Measurements from ENCODE around the gene ARFRP1.

ARFRP1 gene

DNA sequence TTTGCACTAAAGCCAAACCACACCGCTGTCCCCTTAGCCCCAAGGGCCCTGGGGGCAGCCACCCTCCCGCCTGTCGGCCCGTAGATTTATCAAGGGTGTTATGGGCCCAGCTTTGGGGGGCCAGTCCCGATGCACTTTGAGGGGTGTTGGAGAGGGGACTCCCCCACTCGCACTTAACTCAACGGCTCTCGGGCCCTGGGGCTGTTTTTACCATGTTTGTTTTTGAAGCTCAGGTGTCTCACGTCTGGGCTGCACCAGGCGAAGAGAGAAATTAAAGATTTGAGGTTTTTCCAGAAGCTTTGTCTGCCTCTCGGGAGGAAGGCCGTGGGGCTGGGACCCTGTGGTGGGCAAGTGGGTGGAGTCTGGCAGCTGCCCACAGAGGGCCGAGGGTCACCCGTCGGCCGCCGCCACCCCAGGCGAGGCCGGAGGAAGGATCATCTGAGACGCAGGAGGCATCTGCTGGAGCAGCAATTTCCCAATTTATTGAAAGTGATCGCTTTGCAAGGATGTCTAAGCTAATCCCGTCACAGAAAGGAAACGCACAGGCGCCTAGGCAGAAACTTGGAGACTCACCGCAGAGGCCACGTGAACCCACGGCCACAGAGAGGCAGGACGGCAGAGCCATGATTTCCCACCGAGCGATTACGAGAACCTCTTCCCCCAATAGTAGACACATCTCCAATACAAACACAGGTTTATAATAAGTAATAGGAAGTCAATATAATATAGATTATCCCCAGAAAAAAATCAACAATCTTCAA is 35.6 kb upstream of the ARFRP1 start:
- DNase-seq = no peak

- no peak for DNase-seq
Observed at GRCh38 chr20:63742381-63743024, 34.7 kb upstream of the ARFRP1 start.

GRCh38 chr20:63741676-63742380 is 34.1 kb upstream of the ARFRP1 start:
- no peak for DNase-seq

- no peak for DNase-seq
Observed at GRCh38 chr20:63741354-63741675, 33.5 kb upstream of the ARFRP1 start.

DNA sequence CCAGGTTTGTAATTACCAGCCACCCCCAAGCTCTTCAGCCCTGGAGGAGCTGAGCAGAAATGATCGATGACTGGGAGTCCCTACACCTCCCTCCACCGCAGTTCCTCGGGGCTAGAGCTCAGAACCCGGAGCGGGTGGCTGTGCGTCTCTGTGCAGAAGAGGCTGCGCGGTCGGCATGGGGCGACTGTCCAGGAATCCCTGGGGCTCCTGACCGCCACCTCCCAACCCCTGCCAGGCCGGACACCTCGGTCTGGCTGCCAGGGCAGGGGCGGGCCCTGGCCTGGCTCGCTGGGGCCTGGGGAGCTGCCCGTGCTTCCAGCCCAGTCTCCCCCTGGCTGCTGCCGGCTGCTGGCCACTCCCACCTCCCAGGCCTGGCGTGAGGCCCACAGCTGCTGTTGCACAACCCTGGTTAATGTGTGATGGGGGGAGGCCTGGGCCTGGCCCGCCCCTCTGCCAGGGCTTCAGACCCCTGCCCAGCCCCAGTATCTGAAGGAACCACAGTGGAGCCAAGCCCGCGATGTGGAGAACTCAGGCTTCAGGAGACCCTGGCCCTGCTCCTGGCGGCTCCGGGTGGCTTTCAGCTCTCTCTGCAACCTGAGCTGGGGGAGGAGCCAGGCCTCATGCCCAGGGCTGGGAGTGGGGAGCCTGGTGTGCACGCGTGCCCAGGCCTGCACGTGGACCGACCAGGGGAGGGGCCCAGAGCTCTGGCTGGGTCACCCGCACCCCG is 33.0 kb upstream of the ARFRP1 start:
- DNase-seq = peak; percentile 16

DNA sequence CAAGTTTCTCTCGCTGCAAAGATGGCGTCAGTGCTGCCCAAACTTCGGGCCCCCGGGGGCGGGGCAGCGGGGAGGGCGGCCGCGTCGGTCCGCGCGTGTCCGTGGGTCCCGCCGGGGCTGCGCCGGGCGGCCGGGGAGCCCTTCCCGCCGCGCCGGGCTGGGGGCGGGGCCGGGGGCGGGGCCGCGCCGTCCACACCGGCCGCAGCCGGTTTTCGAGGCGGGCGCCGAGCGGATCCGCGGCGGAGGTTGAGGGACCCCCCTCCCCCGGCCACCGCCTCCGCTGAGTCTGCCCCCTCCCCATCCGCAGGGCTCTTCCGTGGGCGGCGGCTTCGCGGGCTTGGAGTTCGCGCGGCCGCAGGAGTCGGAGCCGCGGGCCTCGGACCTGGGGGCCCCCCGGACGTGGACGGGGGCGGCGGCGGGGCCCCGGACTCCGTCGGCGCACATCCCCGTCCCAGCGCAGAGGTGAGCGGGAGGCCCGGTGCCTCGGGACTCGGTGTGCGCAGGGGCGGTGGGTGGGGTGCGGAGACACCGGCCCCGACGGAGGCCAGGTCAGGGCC is 32.4 kb upstream of the ARFRP1 start:
- no peak for DNase-seq

GRCh38 chr20:63739130-63740069 is 31.6 kb upstream of the ARFRP1 start, which contains the start of gene SLC2A4RG:
TSS of gene SLC2A4RG (plus strand) at chr20:63739776. CDS start at chr20:63739913, 137 bp downstream.
- no peak for DNase-seq

- DNase-seq = no peak
Observed at GRCh38 chr20:63738687-63739129, 30.9 kb upstream of the ARFRP1 start.

GRCh38 chr20:63737945-63738686 is 30.3 kb upstream of the ARFRP1 start:
- DNase-seq = no peak

DNA sequence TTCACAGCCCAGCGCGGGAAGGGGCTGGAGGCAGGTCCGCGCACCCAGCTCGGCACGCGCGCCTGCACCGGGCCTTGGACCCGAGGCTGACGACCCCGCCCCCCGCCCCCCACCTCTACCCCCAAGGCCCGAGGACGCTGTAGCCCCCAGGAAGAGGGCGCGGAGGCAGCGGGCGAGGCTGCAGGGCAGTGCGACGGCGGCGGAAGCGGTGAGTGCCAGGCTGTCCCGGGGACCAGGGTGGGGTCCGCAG is 29.8 kb upstream of the ARFRP1 start:
- no peak for DNase-seq

DNA sequence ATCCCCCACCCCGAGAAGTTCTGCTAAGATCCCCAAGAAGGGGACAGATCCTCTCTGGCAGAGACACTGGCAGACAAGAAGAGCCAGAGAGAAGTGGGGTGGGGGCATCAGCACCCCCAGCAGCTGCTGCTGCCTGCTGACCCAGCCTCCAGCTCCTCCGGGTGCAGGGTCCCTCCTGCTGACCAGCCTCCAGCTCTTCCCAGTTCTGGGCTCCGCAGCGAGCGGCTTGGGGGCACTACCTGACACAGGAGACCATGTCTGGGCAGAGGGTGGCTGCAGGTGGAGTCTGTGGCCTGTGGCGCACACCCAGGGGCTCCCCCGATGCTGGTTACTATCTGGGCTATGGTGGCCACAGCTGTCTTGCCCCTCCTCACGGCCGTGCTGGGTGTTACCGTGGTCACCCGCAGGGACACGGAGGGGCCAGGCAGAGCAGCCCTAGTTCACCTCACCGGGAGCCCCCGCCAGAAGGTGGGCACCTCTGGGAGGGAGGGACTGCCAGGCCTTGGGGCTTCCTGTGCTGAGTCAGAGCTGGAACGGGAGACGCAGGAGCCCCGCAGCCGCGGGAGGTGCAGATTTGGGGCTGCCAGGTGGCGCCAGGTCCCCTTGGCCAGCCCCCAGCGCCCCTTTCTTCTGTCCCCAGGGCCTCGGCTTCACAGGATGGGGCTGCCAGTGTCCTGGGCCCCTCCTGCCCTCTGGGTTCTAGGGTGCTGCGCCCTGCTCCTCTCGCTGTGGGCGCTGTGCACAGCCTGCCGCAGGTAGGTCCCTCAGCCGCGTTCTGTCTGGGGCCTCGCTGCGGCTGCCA is 29.3 kb upstream of the ARFRP1 start:
- DNase-seq = no peak

DNA sequence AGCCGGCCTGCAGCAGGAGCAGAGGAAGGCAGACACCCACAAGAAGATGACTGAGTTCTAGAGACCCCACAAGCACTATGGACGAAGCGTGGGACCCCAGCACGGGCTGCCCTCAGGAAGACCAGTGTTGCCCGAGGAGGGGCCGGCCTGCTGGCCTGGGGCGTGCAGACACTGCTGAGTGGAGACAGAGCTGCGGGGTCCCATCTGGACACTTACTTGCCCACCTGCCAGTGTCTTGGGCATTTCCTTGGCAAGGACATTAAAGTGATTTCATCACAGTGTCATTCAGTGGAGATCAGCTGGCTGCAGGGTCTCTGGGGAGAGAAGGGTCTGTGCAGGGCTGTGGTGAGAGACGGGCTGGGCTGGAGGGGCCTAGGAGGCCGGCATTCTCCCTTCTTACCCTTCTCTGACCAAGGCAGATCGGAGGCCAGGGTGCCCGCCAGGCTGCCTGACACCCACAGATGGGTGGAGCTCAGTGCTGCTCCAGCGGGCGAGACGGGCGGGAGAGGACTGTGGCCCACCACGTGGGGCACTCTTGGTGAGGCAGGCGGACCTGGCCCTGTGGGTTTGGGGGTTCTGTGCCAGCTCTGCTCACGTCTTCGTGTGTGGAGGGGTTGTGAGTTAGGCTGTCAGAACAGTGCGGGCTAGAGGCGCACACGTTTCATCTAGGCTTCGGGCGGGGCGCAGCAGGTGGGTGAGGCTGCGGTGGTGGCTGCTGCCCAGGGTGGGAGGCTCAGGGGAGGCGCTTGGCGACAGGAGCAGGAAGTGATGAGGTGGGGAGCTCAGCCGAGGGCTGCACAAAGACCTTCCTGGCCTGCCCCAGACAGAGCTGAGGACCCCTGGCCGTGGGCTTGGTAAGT is 28.3 kb upstream of the ARFRP1 start, which contains the start of gene LIME1:
Gene LIME1 (plus strand): TSS at position 806 of the 860 bp plus-strand sequence. CDS start 886 bp downstream, outside the sequence.
- DNase-seq = no peak

GRCh38 chr20:63734946-63735858 is 27.4 kb upstream of the ARFRP1 start:
- no peak for DNase-seq

DNA sequence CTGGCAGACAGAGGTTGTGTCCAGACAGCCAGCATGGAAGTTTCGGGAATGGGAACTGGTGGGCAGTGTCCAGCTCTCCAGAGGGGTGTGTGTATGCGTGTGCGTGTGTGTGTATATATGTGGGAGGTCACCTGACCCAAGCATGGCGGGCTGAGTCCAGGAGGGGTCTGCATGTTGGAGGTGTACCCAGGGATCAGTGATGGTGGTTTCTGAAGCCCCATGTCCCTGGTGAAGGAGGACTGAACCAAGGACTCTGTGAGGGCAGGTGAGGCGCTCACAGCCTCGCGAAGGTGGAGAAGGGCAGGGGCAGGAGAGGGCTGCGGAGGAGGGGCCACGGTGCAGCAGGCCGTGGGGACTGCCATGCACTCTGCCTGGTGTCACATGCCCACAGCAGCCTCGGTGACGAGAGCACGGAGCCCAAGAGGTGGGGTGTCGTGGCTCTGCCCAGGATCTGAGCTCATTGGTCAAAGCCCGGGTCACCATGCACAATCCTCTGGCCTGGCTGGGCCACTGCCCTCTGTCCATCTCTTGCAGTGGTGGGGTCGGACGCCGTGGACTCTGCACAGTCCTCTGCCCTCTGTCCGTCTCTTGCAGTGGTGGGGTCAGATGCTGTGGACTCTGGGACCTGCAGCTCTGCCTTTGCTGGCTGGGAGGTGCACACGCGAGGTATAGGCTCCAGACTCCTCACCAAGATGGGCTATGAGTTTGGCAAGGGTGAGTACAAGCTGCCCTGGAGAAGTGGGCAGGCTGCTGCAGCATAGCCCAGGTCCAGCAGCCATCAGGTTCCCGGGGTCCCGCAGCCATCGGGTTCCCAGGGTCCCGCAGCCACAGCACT is 26.6 kb upstream of the ARFRP1 start:
- no peak for DNase-seq

DNA sequence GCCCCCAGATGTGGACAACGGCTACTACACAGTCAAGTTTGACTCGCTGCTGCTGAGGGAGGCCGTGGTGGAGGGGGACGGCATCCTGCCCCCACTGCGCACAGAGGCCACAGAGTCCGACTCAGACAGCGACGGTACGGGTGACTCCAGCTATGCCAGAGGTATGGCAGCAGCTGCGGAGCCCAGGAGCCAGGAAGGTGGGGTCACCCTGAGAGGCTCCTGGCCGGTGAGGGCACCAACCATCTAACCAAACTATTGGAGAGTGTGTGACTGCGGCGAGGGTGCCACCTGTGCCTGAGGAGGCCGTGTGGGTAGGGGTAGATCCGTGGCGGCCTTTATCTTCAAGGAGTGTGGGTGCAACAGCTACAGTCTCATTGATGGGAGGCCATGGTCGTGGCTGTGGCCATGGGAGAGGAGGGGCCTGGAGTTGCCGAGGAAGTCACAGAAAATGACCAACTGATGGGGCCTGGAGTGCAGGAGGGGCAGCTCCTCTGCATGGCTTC is 25.9 kb upstream of the ARFRP1 start:
- no peak for DNase-seq

DNA sequence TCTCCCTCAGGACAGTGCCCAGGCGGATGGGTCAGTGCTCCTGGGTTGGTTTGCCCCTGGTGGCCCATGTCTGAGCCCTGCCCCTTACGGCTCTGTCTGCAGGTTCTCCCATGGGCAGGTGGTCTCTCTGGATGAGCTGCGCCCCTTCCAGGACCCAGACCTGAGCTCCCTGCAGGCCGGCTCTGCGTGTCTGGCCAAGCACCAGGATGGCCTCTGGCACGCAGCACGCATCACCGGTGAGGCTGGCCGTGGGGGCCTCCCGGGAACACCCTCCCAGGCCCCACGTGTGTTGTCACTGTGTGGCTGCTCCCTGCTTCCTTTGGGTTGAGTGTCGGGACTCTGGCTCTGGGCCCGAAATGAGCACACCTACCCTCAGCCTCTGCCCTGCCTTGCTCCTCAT is 25.3 kb upstream of the ARFRP1 start:
- DNase-seq = no peak
